ENCODE measurements around the gene RGL1.

DNA sequence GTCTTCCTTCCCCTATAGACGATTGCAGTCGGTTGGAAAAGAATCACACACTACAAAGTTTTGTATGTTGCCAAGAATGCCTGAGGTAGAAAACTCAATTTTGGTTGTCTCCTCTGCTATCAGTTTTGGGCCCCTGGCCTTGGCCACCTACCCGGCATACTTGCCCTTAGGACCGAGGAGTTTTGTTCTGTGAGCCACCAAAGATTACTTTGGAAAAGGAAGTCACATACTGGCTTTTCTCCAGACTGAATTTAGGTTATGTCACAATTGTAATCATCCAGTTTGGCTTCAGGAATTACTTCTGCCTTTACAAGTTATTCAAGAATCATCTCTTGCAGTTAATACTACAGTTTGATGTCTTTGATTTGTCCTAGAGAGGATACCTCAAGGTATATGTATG lies 71.4 kb downstream of the RGL1 start:
- TF ChIP-seq CTCF (conservative IDR thresholded peaks at IDR 0.05): no peak
- TF ChIP-seq ZFX (IDR thresholded peaks at IDR 0.05): no peak
